ENCODE results near the gene ARRDC3. TPM values are rescaled to one million over a fixed set of nuclear protein-coding genes. Genes with fewer than 3 reads are reported as not detected.

Gene ARRDC3
- total and polyA plus RNA-seq, 2 experiments from 2014 or later: 11.9 to 16.5 TPM

GRCh38 chr5:91408710-91409109, 25.6 kb upstream of the ARRDC3 start (continued):
- no peak for TF ChIP-seq REST (IDR thresholded peaks at IDR 0.05; ENCODE audit: unreplicated experiment)
- no peak for TF ChIP-seq POLR2AphosphoS5 (IDR thresholded peaks at IDR 0.05; ENCODE audit: low read depth)

GRCh38 chr5:91407204-91407603, 24.1 kb upstream of the ARRDC3 start:
- H4K20me1 ChIP-seq (replicated peaks; ENCODE audit: insufficient read depth): no peaks in the 10 kb centered on the region
- ATAC-seq: no peak
- no peaks in the 10 kb centered on the region for H3K36me3 ChIP-seq (ENCODE audit: insufficient read depth)
- Mint-ChIP-seq H3K36me3 (ENCODE audit: low read depth) (no peaks in the 10 kb centered on the region), H3K27me3 (ENCODE audit: insufficient read depth, low read depth, poor library complexity) (peaks cover 5% of the 10 kb centered on the region), H3K4me3 (no peak overlapping the region), H3K27ac (no peak overlapping the region), H3K9me3 (no peaks in the 10 kb centered on the region; the same call in 2 of the 3 replicates), H3K4me1 (no peaks in the 10 kb centered on the region; the same call in 2 of the 3 replicates)
- no peak overlapping the region for H2AFZ ChIP-seq
- H3K4me2 ChIP-seq: no peak overlapping the region
- no peak for DNase-seq (ENCODE audit: low spot score)
- no peaks in the 10 kb centered on the region for H3K4me1 ChIP-seq (ENCODE audit: insufficient read depth)
- H3K4me3 ChIP-seq: no peak overlapping the region
- H3K79me2 ChIP-seq (replicated peaks; ENCODE audit: insufficient read depth): no peaks in the 10 kb centered on the region
- peaks cover 4% of the 10 kb centered on the region; the same call in 1 of the 2 replicates for H3K9me2 ChIP-seq (ENCODE audit: insufficient read depth)
- TF ChIP-seq JUNB (IDR thresholded peaks at IDR 0.05; ENCODE audit: unreplicated experiment): no peak
- no peaks in the 10 kb centered on the region for H3F3A ChIP-seq (replicated peaks; ENCODE audit: low read depth)
- H3K27me3 ChIP-seq (ENCODE audit: insufficient read depth): no peaks in the 10 kb centered on the region
- H3K27ac ChIP-seq (ENCODE audit: low read depth): no peak overlapping the region

- H3K9me2 ChIP-seq (ENCODE audit: insufficient read depth): no peaks in the 10 kb centered on the region
- H3F3A ChIP-seq (replicated peaks; ENCODE audit: low read depth): no peaks in the 10 kb centered on the region
- H3K4me3 Mint-ChIP-seq: no peak overlapping the region
- no peak overlapping the region for H3K27ac ChIP-seq (ENCODE audit: low read depth)
- no peaks in the 10 kb centered on the region for H3K79me2 ChIP-seq (replicated peaks; ENCODE audit: insufficient read depth)
- DNase-seq (ENCODE audit: low spot score): no peak
- H3K9me3 Mint-ChIP-seq: no peaks in the 10 kb centered on the region; the same call in 2 of the 3 replicates
- no peak overlapping the region for H3K27ac Mint-ChIP-seq
- H3K36me3 Mint-ChIP-seq (ENCODE audit: low read depth): no peaks in the 10 kb centered on the region
- H3K36me3 ChIP-seq (ENCODE audit: insufficient read depth): no peaks in the 10 kb centered on the region
- no peak overlapping the region for H3K4me2 ChIP-seq
- peaks cover 10% of the 10 kb centered on the region for H3K4me1 Mint-ChIP-seq
- no peaks in the 10 kb centered on the region for H3K27me3 ChIP-seq (ENCODE audit: insufficient read depth)
- no peak overlapping the region for H3K4me3 ChIP-seq
- H4K20me1 ChIP-seq (replicated peaks; ENCODE audit: insufficient read depth): no peaks in the 10 kb centered on the region
- H3K27me3 Mint-ChIP-seq (ENCODE audit: insufficient read depth, low read depth, poor library complexity): no peaks in the 10 kb centered on the region
- no peak for ATAC-seq
- peaks cover 7% of the 10 kb centered on the region for H3K4me1 ChIP-seq (ENCODE audit: insufficient read depth)
- no peak overlapping the region for H2AFZ ChIP-seq
- TF ChIP-seq REST (IDR thresholded peaks at IDR 0.05; ENCODE audit: unreplicated experiment) (no peak), POLR2AphosphoS5 (IDR thresholded peaks at IDR 0.05; ENCODE audit: low read depth) (no peak), NANOG (IDR thresholded peaks at IDR 0.05; ENCODE audit: borderline replicate concordance) (no peak), ZNF462 (CRISPR knock-in tag; IDR thresholded peaks at IDR 0.05) (no peak), EZH2phosphoT487 (IDR thresholded peaks at IDR 0.05; ENCODE audit: unreplicated experiment) (no peak), JUNB (IDR thresholded peaks at IDR 0.05; ENCODE audit: unreplicated experiment) (no peak)
Observed at GRCh38 chr5:91403438-91403837, 20.3 kb upstream of the ARRDC3 start.
